Calu3 (cell line): ENCODE results near the gene DOCK9. TPM values are rescaled to one million over a fixed set of nuclear protein-coding genes. Genes with fewer than 3 reads are reported as not detected.

Source experiments
- BruUV-seq: library from RNA; stranded (reverse); fragments of 400-500 nt; replicated peaks from 2 replicates; lab custom pipeline; 2021; lab: Mats Ljungman, UMichigan
- CTCF ChIA-PET: fragments of 300-600 bp; sonication (Branson Sonifier 250); formaldehyde crosslinking; loops from one replicate; lab custom pipeline; 2022; ENCODE audit warnings: antibody characterized with exemption; lab: Charles Lee
- DNase-seq: peaks from one replicate; pipeline ENCODE4 v3.0.0; 2022
- H3K27ac Mint-ChIP-seq: one replicate; pipeline ENCODE4 v1.8.0; 2022; ENCODE audit warnings: mixed read lengths; ENCODE audit not compliant: unreplicated experiment
- H3K27me3 Mint-ChIP-seq: one replicate; pipeline ENCODE4 v1.8.0; 2022; ENCODE audit warnings: mixed read lengths; ENCODE audit not compliant: unreplicated experiment
- H3K36me3 Mint-ChIP-seq: one replicate; pipeline ENCODE4 v1.8.0; 2022; ENCODE audit warnings: mild to moderate bottlenecking, moderate library complexity, mixed read lengths; ENCODE audit not compliant: insufficient read depth, unreplicated experiment
- H3K4me1 Mint-ChIP-seq: one replicate; pipeline ENCODE4 v1.8.0; 2022; ENCODE audit warnings: mild to moderate bottlenecking, low read depth, mixed read lengths; ENCODE audit not compliant: unreplicated experiment
- H3K4me3 Mint-ChIP-seq: one replicate; pipeline ENCODE4 v1.8.0; 2022; ENCODE audit warnings: mild to moderate bottlenecking, low read depth, moderate library complexity, mixed read lengths; ENCODE audit not compliant: unreplicated experiment
- H3K9me3 Mint-ChIP-seq: one replicate; pipeline ENCODE4 v1.8.0; 2022; ENCODE audit warnings: low read depth, mixed read lengths; ENCODE audit not compliant: unreplicated experiment
- intact Hi-C: fragments of 100-400 bp; cut with micrococcal nuclease; formaldehyde crosslinking; loops from one replicate; pipeline ENCODE4 v1.10.0; 2022; ENCODE audit not compliant: unreplicated experiment
- total RNA-seq: library from RNA; stranded (reverse); gene quantifications from 2 replicates; pipeline ENCODE4 v1.2.3, GENCODE V29; 2022
- TF ChIP-seq, protein P1 (sequence below): fragments of 200-600 bp; IDR thresholded peaks from one replicate; pipeline ENCODE4 v1.8.0; 2022; ENCODE audit warnings: antibody characterized with exemption; ENCODE audit not compliant: unreplicated experiment

Gene DOCK9
- total RNA-seq, 1 experiment from 2014 or later = 26.2 TPM

GRCh38 chr13:98940325-98941001 lies 37.4 kb downstream of the DOCK9 start:
- BruUV-seq = no TSS peak
- CTCF ChIA-PET = no interaction called here
- intact Hi-C loops = no loop called here
- DNase-seq = no peak
- H3K27me3 Mint-ChIP-seq = no peaks in the 10 kb centered on the region
- TF ChIP-seq, protein P1, sequence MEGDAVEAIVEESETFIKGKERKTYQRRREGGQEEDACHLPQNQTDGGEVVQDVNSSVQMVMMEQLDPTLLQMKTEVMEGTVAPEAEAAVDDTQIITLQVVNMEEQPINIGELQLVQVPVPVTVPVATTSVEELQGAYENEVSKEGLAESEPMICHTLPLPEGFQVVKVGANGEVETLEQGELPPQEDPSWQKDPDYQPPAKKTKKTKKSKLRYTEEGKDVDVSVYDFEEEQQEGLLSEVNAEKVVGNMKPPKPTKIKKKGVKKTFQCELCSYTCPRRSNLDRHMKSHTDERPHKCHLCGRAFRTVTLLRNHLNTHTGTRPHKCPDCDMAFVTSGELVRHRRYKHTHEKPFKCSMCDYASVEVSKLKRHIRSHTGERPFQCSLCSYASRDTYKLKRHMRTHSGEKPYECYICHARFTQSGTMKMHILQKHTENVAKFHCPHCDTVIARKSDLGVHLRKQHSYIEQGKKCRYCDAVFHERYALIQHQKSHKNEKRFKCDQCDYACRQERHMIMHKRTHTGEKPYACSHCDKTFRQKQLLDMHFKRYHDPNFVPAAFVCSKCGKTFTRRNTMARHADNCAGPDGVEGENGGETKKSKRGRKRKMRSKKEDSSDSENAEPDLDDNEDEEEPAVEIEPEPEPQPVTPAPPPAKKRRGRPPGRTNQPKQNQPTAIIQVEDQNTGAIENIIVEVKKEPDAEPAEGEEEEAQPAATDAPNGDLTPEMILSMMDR = no peak
- no peaks in the 10 kb centered on the region for H3K36me3 Mint-ChIP-seq
- no peaks in the 10 kb centered on the region for H3K9me3 Mint-ChIP-seq
- no peaks in the 10 kb centered on the region for H3K4me1 Mint-ChIP-seq
- no peak overlapping the region for H3K27ac Mint-ChIP-seq
- no peak overlapping the region for H3K4me3 Mint-ChIP-seq

DNA sequence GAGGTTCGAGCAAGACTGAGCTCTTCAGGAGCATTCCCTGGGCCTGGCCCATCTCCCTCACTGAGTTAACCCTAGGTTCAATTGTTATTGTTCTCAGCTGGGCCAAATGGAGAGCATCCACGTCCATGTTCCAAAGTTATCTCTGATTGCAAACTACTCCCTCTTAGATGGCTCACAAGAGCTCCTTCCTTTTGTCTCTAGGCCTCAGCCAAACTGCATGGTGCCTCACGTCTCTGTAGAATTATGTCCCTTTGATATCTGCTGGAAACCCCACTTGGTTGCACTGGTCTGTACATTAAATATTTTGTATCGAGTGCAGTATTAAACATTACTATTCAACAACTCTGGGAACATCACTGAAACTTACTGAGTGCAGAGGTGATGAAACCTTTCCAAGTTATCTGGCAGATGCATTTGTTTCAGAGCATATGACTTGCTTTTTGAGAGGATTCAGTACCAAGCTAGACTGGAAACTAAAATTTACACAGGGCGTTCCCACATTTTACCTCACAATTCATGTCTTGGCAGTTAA lies 38.1 kb downstream of the DOCK9 start:
- no peak overlapping the region for H3K4me3 Mint-ChIP-seq
- no peaks in the 10 kb centered on the region for H3K4me1 Mint-ChIP-seq
- no peak for DNase-seq
- no TSS peak for BruUV-seq
- H3K27ac Mint-ChIP-seq = no peak overlapping the region
- H3K36me3 Mint-ChIP-seq = no peaks in the 10 kb centered on the region
- H3K9me3 Mint-ChIP-seq = no peaks in the 10 kb centered on the region
- H3K27me3 Mint-ChIP-seq = no peaks in the 10 kb centered on the region
- TF ChIP-seq, protein P1 = no peak
- CTCF ChIA-PET = no interaction called here
- intact Hi-C loops = no loop called here

GRCh38 chr13:98938801-98939200 lies 39.1 kb downstream of the DOCK9 start:
- Mint-ChIP-seq H3K4me1 (no peaks in the 10 kb centered on the region), H3K27me3 (no peaks in the 10 kb centered on the region), H3K4me3 (no peak overlapping the region), H3K36me3 (no peaks in the 10 kb centered on the region), H3K9me3 (no peaks in the 10 kb centered on the region), H3K27ac (no peak overlapping the region)
- intact Hi-C loops = no loop called here
- CTCF ChIA-PET = no interaction called here
- TF ChIP-seq, protein P1 = no peak
- no peak for DNase-seq
- BruUV-seq = no TSS peak

DNA sequence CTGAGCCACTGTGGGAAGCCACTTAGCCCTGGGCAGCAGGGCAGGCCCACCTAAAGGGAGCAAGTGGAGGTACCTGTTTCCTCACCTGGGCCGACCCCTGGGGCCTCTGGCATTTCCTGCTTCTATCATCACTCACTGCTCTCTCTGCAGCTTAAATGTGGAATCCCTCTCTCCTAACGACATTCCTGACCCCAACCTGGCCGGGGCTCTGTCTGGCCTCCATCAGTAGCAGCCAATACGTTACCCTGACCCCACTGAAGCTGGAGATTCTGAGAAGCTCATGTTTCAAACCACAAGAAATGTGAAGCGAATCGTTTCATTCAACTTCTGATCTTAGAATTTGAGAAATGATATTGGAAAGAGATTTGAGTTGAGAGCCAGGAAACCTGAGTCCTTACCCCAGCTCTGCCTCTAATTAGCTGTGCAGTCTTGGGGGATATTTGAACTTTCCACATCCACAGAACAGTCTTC lies 39.9 kb downstream of the DOCK9 start:
- no peaks in the 10 kb centered on the region for H3K9me3 Mint-ChIP-seq
- BruUV-seq = no TSS peak
- H3K4me1 Mint-ChIP-seq = no peaks in the 10 kb centered on the region
- intact Hi-C loops = no loop called here
- no peaks in the 10 kb centered on the region for H3K27me3 Mint-ChIP-seq
- no peak overlapping the region for H3K27ac Mint-ChIP-seq
- CTCF ChIA-PET = no interaction called here
- H3K36me3 Mint-ChIP-seq = no peaks in the 10 kb centered on the region
- TF ChIP-seq, protein P1 = no peak
- H3K4me3 Mint-ChIP-seq = no peak overlapping the region
- DNase-seq = no peak
